ENCODE measurements around the gene ARFRP1.

Gene ARFRP1

GRCh38 chr20:63718996-63719395 lies 11.2 kb upstream of the ARFRP1 start:
- Histone ChIP-seq H3K36me3 (ENCODE audit: control insufficient read depth in 1 of 2, insufficient read depth in 2 of 2, low read length in 2 of 2) (peaks cover 3 to 53% of the 10 kb centered on the region in 2 donors), H3K27me3 (ENCODE audit: low read depth, low read length) (no peaks in the 10 kb centered on the region), H3K4me1 (ENCODE audit: control insufficient read depth in 1 of 2, insufficient read depth in 2 of 2, low read length in 2 of 2) (no peaks in the 10 kb centered on the region), H3K4me3 (ENCODE audit: low read depth in 1 of 2, low read length in 2 of 2) (no peak overlapping the region), H3K27ac (ENCODE audit: low read length) (no peak overlapping the region), H3K9me3 (ENCODE audit: control insufficient read depth in 1 of 2, low read length in 2 of 2) (peaks cover 0 to 14% of the 10 kb centered on the region in 2 donors)

GRCh38 chr20:63714858-63715257 lies 7.1 kb upstream of the ARFRP1 start:
- H3K9me3 ChIP-seq (ENCODE audit: control insufficient read depth in 1 of 2, low read length in 2 of 2): peaks cover 0 to 14% of the 10 kb centered on the region in 2 donors
- no peaks in the 10 kb centered on the region for H3K4me1 ChIP-seq (ENCODE audit: control insufficient read depth in 1 of 2, insufficient read depth in 2 of 2, low read length in 2 of 2)
- H3K4me3 ChIP-seq (ENCODE audit: low read depth in 1 of 2, low read length in 2 of 2): peak overlapping the region in 1 of 2 donors; percentile 28
- H3K27ac ChIP-seq (ENCODE audit: low read length): no peak overlapping the region
- peaks cover 4 to 72% of the 10 kb centered on the region in 2 donors for H3K36me3 ChIP-seq (ENCODE audit: control insufficient read depth in 1 of 2, insufficient read depth in 2 of 2, low read length in 2 of 2)
- no peaks in the 10 kb centered on the region for H3K27me3 ChIP-seq (ENCODE audit: low read depth, low read length)

GRCh38 chr20:63712191-63712590 lies 4.4 kb upstream of the ARFRP1 start:
- Histone ChIP-seq H3K36me3 (ENCODE audit: control insufficient read depth in 1 of 2, insufficient read depth in 2 of 2, low read length in 2 of 2) (peaks cover 4 to 51% of the 10 kb centered on the region in 2 donors), H3K27ac (ENCODE audit: low read length) (no peak overlapping the region), H3K9me3 (ENCODE audit: control insufficient read depth in 1 of 2, low read length in 2 of 2) (peaks cover 0 to 10% of the 10 kb centered on the region in 2 donors), H3K4me3 (ENCODE audit: low read depth in 1 of 2, low read length in 2 of 2) (no peak overlapping the region), H3K27me3 (ENCODE audit: low read depth, low read length) (no peaks in the 10 kb centered on the region), H3K4me1 (ENCODE audit: control insufficient read depth in 1 of 2, insufficient read depth in 2 of 2, low read length in 2 of 2) (peaks cover 3 to 17% of the 10 kb centered on the region in 2 donors)

GRCh38 chr20:63711085-63711645 lies 3.4 kb upstream of the ARFRP1 start:
- Histone ChIP-seq H3K27me3 (ENCODE audit: low read depth, low read length) (no peaks in the 10 kb centered on the region), H3K27ac (ENCODE audit: low read length) (no peak overlapping the region), H3K4me1 (ENCODE audit: control insufficient read depth in 1 of 2, insufficient read depth in 2 of 2, low read length in 2 of 2) (peaks cover 8 to 27% of the 10 kb centered on the region in 2 donors), H3K9me3 (ENCODE audit: control insufficient read depth in 1 of 2, low read length in 2 of 2) (peaks cover 0 to 10% of the 10 kb centered on the region in 2 donors), H3K4me3 (ENCODE audit: low read depth in 1 of 2, low read length in 2 of 2) (no peak overlapping the region), H3K36me3 (ENCODE audit: control insufficient read depth in 1 of 2, insufficient read depth in 2 of 2, low read length in 2 of 2) (peaks cover 8 to 52% of the 10 kb centered on the region in 2 donors)

- Histone ChIP-seq H3K27me3 (ENCODE audit: low read depth, low read length) (no peaks in the 10 kb centered on the region), H3K36me3 (ENCODE audit: control insufficient read depth in 1 of 2, insufficient read depth in 2 of 2, low read length in 2 of 2) (peaks cover 23 to 53% of the 10 kb centered on the region in 2 donors), H3K9me3 (ENCODE audit: control insufficient read depth in 1 of 2, low read length in 2 of 2) (no peaks in the 10 kb centered on the region), H3K4me1 (ENCODE audit: control insufficient read depth in 1 of 2, insufficient read depth in 2 of 2, low read length in 2 of 2) (peaks cover 9 to 31% of the 10 kb centered on the region in 2 donors), H3K4me3 (ENCODE audit: low read depth in 1 of 2, low read length in 2 of 2) (peak overlapping the region; percentile 60 to 92), H3K27ac (ENCODE audit: low read length) (no peak overlapping the region)
Measured at GRCh38 chr20:63709149-63709527, 1.4 kb upstream of the ARFRP1 start.

- Histone ChIP-seq H3K4me3 (ENCODE audit: low read depth in 1 of 2, low read length in 2 of 2) (peak overlapping the region; percentile 60 to 92), H3K9me3 (ENCODE audit: control insufficient read depth in 1 of 2, low read length in 2 of 2) (no peaks in the 10 kb centered on the region), H3K27ac (ENCODE audit: low read length) (no peak overlapping the region), H3K27me3 (ENCODE audit: low read depth, low read length) (no peaks in the 10 kb centered on the region), H3K4me1 (ENCODE audit: control insufficient read depth in 1 of 2, insufficient read depth in 2 of 2, low read length in 2 of 2) (peaks cover 9 to 31% of the 10 kb centered on the region in 2 donors), H3K36me3 (ENCODE audit: control insufficient read depth in 1 of 2, insufficient read depth in 2 of 2, low read length in 2 of 2) (peaks cover 23 to 56% of the 10 kb centered on the region in 2 donors)
Measured at GRCh38 chr20:63708301-63709148, 749 bp upstream of the ARFRP1 start.

- peaks cover 23 to 55% of the 10 kb centered on the region in 2 donors for H3K36me3 ChIP-seq (ENCODE audit: control insufficient read depth in 1 of 2, insufficient read depth in 2 of 2, low read length in 2 of 2)
- H3K4me3 ChIP-seq (ENCODE audit: low read depth in 1 of 2, low read length in 2 of 2): peak overlapping the region; percentile 65 to 92
- peaks cover 9 to 31% of the 10 kb centered on the region in 2 donors for H3K4me1 ChIP-seq (ENCODE audit: control insufficient read depth in 1 of 2, insufficient read depth in 2 of 2, low read length in 2 of 2)
- no peaks in the 10 kb centered on the region for H3K9me3 ChIP-seq (ENCODE audit: control insufficient read depth in 1 of 2, low read length in 2 of 2)
- peak overlapping the region; percentile 75 for H3K27ac ChIP-seq (ENCODE audit: low read length)
- no peaks in the 10 kb centered on the region for H3K27me3 ChIP-seq (ENCODE audit: low read depth, low read length)
Measured at GRCh38 chr20:63706852-63707557, 771 bp downstream of the ARFRP1 start.

GRCh38 chr20:63706027-63706695 lies 1.6 kb downstream of the ARFRP1 start:
- Histone ChIP-seq H3K9me3 (ENCODE audit: control insufficient read depth in 1 of 2, low read length in 2 of 2) (no peaks in the 10 kb centered on the region), H3K4me1 (ENCODE audit: control insufficient read depth in 1 of 2, insufficient read depth in 2 of 2, low read length in 2 of 2) (peaks cover 9 to 31% of the 10 kb centered on the region in 2 donors), H3K27me3 (ENCODE audit: low read depth, low read length) (no peaks in the 10 kb centered on the region), H3K27ac (ENCODE audit: low read length) (peak overlapping the region; percentile 75), H3K36me3 (ENCODE audit: control insufficient read depth in 1 of 2, insufficient read depth in 2 of 2, low read length in 2 of 2) (peaks cover 23 to 48% of the 10 kb centered on the region in 2 donors), H3K4me3 (ENCODE audit: low read depth in 1 of 2, low read length in 2 of 2) (peak overlapping the region; percentile 65 to 92)

- Histone ChIP-seq H3K4me3 (ENCODE audit: low read depth in 1 of 2, low read length in 2 of 2) (no peak overlapping the region), H3K27ac (ENCODE audit: low read length) (peak overlapping the region; percentile 75), H3K36me3 (ENCODE audit: control insufficient read depth in 1 of 2, insufficient read depth in 2 of 2, low read length in 2 of 2) (peaks cover 21 to 41% of the 10 kb centered on the region in 2 donors), H3K4me1 (ENCODE audit: control insufficient read depth in 1 of 2, insufficient read depth in 2 of 2, low read length in 2 of 2) (peaks cover 9 to 31% of the 10 kb centered on the region in 2 donors), H3K9me3 (ENCODE audit: control insufficient read depth in 1 of 2, low read length in 2 of 2) (no peaks in the 10 kb centered on the region), H3K27me3 (ENCODE audit: low read depth, low read length) (no peaks in the 10 kb centered on the region)
Measured at GRCh38 chr20:63705232-63706026, 2.3 kb downstream of the ARFRP1 start.

GRCh38 chr20:63704749-63705117 lies 3.0 kb downstream of the ARFRP1 start:
- H3K9me3 ChIP-seq (ENCODE audit: control insufficient read depth in 1 of 2, low read length in 2 of 2): no peaks in the 10 kb centered on the region
- H3K27me3 ChIP-seq (ENCODE audit: low read depth, low read length): no peaks in the 10 kb centered on the region
- peaks cover 19 to 35% of the 10 kb centered on the region in 2 donors for H3K36me3 ChIP-seq (ENCODE audit: control insufficient read depth in 1 of 2, insufficient read depth in 2 of 2, low read length in 2 of 2)
- no peak overlapping the region for H3K27ac ChIP-seq (ENCODE audit: low read length)
- H3K4me1 ChIP-seq (ENCODE audit: control insufficient read depth in 1 of 2, insufficient read depth in 2 of 2, low read length in 2 of 2): peaks cover 9 to 31% of the 10 kb centered on the region in 2 donors
- no peak overlapping the region for H3K4me3 ChIP-seq (ENCODE audit: low read depth in 1 of 2, low read length in 2 of 2)

Measured in muscle layer of duodenum (tissue), 2 donors.